Neuron (in vitro differentiated cells): ENCODE measurements around the gene ITGB3.

Source experiments
- H2AFZ ChIP-seq: one replicate; pipeline ENCODE4 v1.6.1; 2013; ENCODE audit warnings: low read depth, mild to moderate bottlenecking, inconsistent platforms, low read length, moderate library complexity
- H3K27me3 ChIP-seq: one replicate; pipeline ENCODE4 v1.6.1; 2013; ENCODE audit warnings: low read length; ENCODE audit not compliant: insufficient read depth
- H3K36me3 ChIP-seq: one replicate; pipeline ENCODE4 v1.6.1; 2013; ENCODE audit warnings: low read length; ENCODE audit not compliant: insufficient read depth
- H3K4me1 ChIP-seq: one replicate; pipeline ENCODE4 v1.6.1; 2013; ENCODE audit warnings: low read length; ENCODE audit not compliant: insufficient read depth
- H3K4me3 ChIP-seq: 2 replicates; pipeline ENCODE4 v1.5.1; 2013; ENCODE audit warnings: mild to moderate bottlenecking, low read length, moderate library complexity
- H3K9me3 ChIP-seq: one replicate; pipeline ENCODE4 v1.6.1; 2013; ENCODE audit warnings: low read length

Gene ITGB3

GRCh38 chr17:47253541-47254402 lies at the start of gene ITGB3:
ITGB3 (plus strand) TSS chr17:47253827; CDS start chr17:47253862, 35 bp downstream.
- Histone ChIP-seq H3K4me3 (peak within 1 kb of the TSS; percentile 55), H3K9me3 (no peaks in the 10 kb centered on the region), H3K4me1 (peaks cover 16% of the 10 kb centered on the region), H3K36me3 (no peaks in the 10 kb centered on the region), H3K27me3 (peaks cover 16% of the 10 kb centered on the region), H2AFZ (peak within 1 kb of the TSS; percentile 90)

GRCh38 chr17:47203984-47204721 lies 49.5 kb upstream of the ITGB3 start:
- H3K36me3 ChIP-seq, result no peaks in the 10 kb centered on the region
- no peak overlapping the region for H3K4me3 ChIP-seq
- peaks cover 2% of the 10 kb centered on the region for H3K4me1 ChIP-seq
- no peak overlapping the region for H2AFZ ChIP-seq
- H3K27me3 ChIP-seq, result no peaks in the 10 kb centered on the region
- peaks cover 2% of the 10 kb centered on the region for H3K9me3 ChIP-seq

- H3K36me3 ChIP-seq, result no peaks in the 10 kb centered on the region
Measured at GRCh38 chr17:47204722-47205418, 48.8 kb upstream of the ITGB3 start.

GRCh38 chr17:47205419-47205963 lies 48.1 kb upstream of the ITGB3 start:
- H3K9me3 ChIP-seq, result peaks cover 2% of the 10 kb centered on the region
- no peaks in the 10 kb centered on the region for H3K36me3 ChIP-seq
- peaks cover 2% of the 10 kb centered on the region for H3K4me1 ChIP-seq
- no peak overlapping the region for H3K4me3 ChIP-seq
- H2AFZ ChIP-seq, result no peak overlapping the region
- no peaks in the 10 kb centered on the region for H3K27me3 ChIP-seq

More at GRCh38 chr17:47204722-47205418, 48.8 kb upstream of the ITGB3 start:
- no peak overlapping the region for H3K4me3 ChIP-seq
- peaks cover 2% of the 10 kb centered on the region for H3K4me1 ChIP-seq
- peaks cover 2% of the 10 kb centered on the region for H3K9me3 ChIP-seq
- H2AFZ ChIP-seq, result no peak overlapping the region
- H3K27me3 ChIP-seq, result no peaks in the 10 kb centered on the region

- Histone ChIP-seq H2AFZ (no peak overlapping the region), H3K4me1 (peaks cover 2% of the 10 kb centered on the region), H3K4me3 (no peak overlapping the region), H3K27me3 (no peaks in the 10 kb centered on the region), H3K36me3 (no peaks in the 10 kb centered on the region), H3K9me3 (peaks cover 2% of the 10 kb centered on the region)
Measured at GRCh38 chr17:47207143-47208067, 46.2 kb upstream of the ITGB3 start.

- no peak within 1 kb of the TSS for H2AFZ ChIP-seq
- no peak within 1 kb of the TSS for H3K4me3 ChIP-seq
- no peaks in the 10 kb centered on the region for H3K9me3 ChIP-seq
- H3K4me1 ChIP-seq, result peaks cover 2% of the 10 kb centered on the region
- H3K27me3 ChIP-seq, result no peaks in the 10 kb centered on the region
- H3K36me3 ChIP-seq, result no peaks in the 10 kb centered on the region
Measured at GRCh38 chr17:47208744-47209488, 44.7 kb upstream of the ITGB3 start, which contains the start of gene MYL4. MYL4 (plus strand) TSS chr17:47209348; CDS start chr17:47209423, 75 bp downstream.

GRCh38 chr17:47209499-47209898 lies 44.1 kb upstream of the ITGB3 start:
- H3K9me3 ChIP-seq, result no peaks in the 10 kb centered on the region
- no peak overlapping the region for H2AFZ ChIP-seq
- no peak overlapping the region for H3K4me3 ChIP-seq
- no peaks in the 10 kb centered on the region for H3K36me3 ChIP-seq
- no peaks in the 10 kb centered on the region for H3K27me3 ChIP-seq
- peaks cover 2% of the 10 kb centered on the region for H3K4me1 ChIP-seq

GRCh38 chr17:47210105-47210504 lies 43.5 kb upstream of the ITGB3 start:
- H3K4me3 ChIP-seq, result no peak overlapping the region
- no peaks in the 10 kb centered on the region for H3K27me3 ChIP-seq
- no peaks in the 10 kb centered on the region for H3K36me3 ChIP-seq
- H2AFZ ChIP-seq, result no peak overlapping the region
- H3K9me3 ChIP-seq, result no peaks in the 10 kb centered on the region
- peaks cover 2% of the 10 kb centered on the region for H3K4me1 ChIP-seq

- Histone ChIP-seq H2AFZ (no peak overlapping the region), H3K27me3 (no peaks in the 10 kb centered on the region), H3K36me3 (no peaks in the 10 kb centered on the region), H3K9me3 (no peaks in the 10 kb centered on the region), H3K4me1 (peaks cover 2% of the 10 kb centered on the region), H3K4me3 (no peak overlapping the region)
Measured at GRCh38 chr17:47210779-47211178, 42.8 kb upstream of the ITGB3 start.

- no peaks in the 10 kb centered on the region for H3K36me3 ChIP-seq
- H3K4me3 ChIP-seq, result no peak overlapping the region
- H2AFZ ChIP-seq, result no peak overlapping the region
- H3K27me3 ChIP-seq, result no peaks in the 10 kb centered on the region
- peaks cover 2% of the 10 kb centered on the region for H3K4me1 ChIP-seq
- H3K9me3 ChIP-seq, result no peaks in the 10 kb centered on the region
Measured at GRCh38 chr17:47212458-47212857, 41.2 kb upstream of the ITGB3 start.

GRCh38 chr17:47213540-47213939 lies 40.1 kb upstream of the ITGB3 start:
- no peaks in the 10 kb centered on the region for H3K27me3 ChIP-seq
- H3K36me3 ChIP-seq, result no peaks in the 10 kb centered on the region
- H3K4me1 ChIP-seq, result peaks cover 2% of the 10 kb centered on the region
- H3K9me3 ChIP-seq, result no peaks in the 10 kb centered on the region
- no peak overlapping the region for H2AFZ ChIP-seq
- H3K4me3 ChIP-seq, result no peak overlapping the region
